Omental fat pad (tissue), 4 donors: ENCODE data around the gene TTLL10. TPM values are rescaled to one million over a fixed set of nuclear protein-coding genes. Genes with fewer than 3 reads are reported as not detected.

Source experiments
- ATAC-seq: fragments of 150-250 bp; one replicate; pipeline ENCODE4 v1.9.1; 2016; ENCODE audit warnings: mild to moderate bottlenecking, moderate library complexity; ENCODE audit not compliant: low FRiP score
- DNase-seq: peaks from one replicate; pipeline ENCODE4 v3.0.0-alpha.2; 2019; ENCODE audit warnings: low spot score
- CTCF ChIP-seq, 3 donors: fragments of 450-650 bp; IDR thresholded peaks; one replicate each; pipeline ENCODE4 v1.5.1; 2016 to 2017; ENCODE audit warnings: antibody characterized with exemption in 3 of 3, mild to moderate bottlenecking in 3 of 3, moderate library complexity in 2 of 3
- total RNA-seq, 4 donors: library from RNA; depleted of rRNA; stranded (reverse); fragments of >200 nt; gene quantifications; one replicate each; pipeline ENCODE4 v1.1.0, GENCODE V29; 2016

The TTLL10 gene
- total RNA-seq, 4 donors from 2014 or later: 0.48 to 1.0 (median 0.95) TPM; not detected in 1

GRCh38 chr1:1199961-1200875 lies 26.5 kb downstream of the TTLL10 start:
- no peak for DNase-seq
- ATAC-seq: no peak
- no peak for TF ChIP-seq CTCF (IDR thresholded peaks at IDR 0.05)

- DNase-seq: peak; percentile 52
- no peak for TF ChIP-seq CTCF (IDR thresholded peaks at IDR 0.05)
- ATAC-seq: peak; percentile 86
Measured at GRCh38 chr1:1200876-1201810, 27.5 kb downstream of the TTLL10 start.

GRCh38 chr1:1202831-1203560 lies 29.3 kb downstream of the TTLL10 start:
- DNase-seq (no peak), ATAC-seq (no peak)
- TF ChIP-seq CTCF (IDR thresholded peaks at IDR 0.05): no peak

GRCh38 chr1:1203561-1204424 lies 30.1 kb downstream of the TTLL10 start:
- no peak for TF ChIP-seq CTCF (IDR thresholded peaks at IDR 0.05)
- ATAC-seq (no peak), DNase-seq (no peak)

DNA sequence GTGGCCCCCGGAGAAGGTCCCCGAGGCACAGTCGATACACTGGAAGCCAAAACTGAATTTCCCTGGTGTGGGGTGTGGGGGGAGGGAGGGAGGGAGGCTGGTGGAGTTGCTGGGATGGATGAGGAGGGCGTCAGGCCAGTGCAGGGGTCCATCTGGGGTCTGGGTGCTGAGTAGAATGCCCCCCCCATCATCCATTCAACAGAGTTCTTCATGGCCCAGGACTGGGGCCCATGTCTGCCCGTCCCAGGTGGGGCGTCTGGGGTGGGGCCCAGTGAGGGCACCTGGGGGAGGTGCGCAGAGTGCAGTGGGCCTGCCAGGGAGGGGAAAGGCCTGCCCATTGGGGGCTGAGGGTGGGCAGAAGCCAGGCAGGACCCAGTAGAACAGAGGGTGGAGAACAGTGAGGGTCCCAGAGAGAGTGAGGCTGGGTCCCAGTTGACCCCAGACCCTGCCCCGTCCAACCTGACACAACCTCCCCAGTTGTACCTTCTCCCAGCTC lies 30.8 kb downstream of the TTLL10 start:
- TF ChIP-seq CTCF (IDR thresholded peaks at IDR 0.05): no peak
- DNase-seq (no peak), ATAC-seq (no peak)
